Forelimb muscle (tissue), 1 donor: ENCODE measurements around the gene MCIDAS. TPM values are rescaled to one million over a fixed set of nuclear protein-coding genes. Genes with fewer than 3 reads are reported as not detected.

Experiments
- DNase-seq: peaks from one replicate; pipeline ENCODE4 v3.0.0-alpha.2; 2013; ENCODE audit warnings: low read depth
- polyA plus RNA-seq: library from polyadenylated mRNA; unstranded; fragments of 120-200 nt; gene quantifications from one replicate; pipeline ENCODE4 v1.2.1, GENCODE V29; 2013; ENCODE audit not compliant: insufficient read length

Gene MCIDAS
- polyA plus RNA-seq, 1 donor, result not detected

DNA sequence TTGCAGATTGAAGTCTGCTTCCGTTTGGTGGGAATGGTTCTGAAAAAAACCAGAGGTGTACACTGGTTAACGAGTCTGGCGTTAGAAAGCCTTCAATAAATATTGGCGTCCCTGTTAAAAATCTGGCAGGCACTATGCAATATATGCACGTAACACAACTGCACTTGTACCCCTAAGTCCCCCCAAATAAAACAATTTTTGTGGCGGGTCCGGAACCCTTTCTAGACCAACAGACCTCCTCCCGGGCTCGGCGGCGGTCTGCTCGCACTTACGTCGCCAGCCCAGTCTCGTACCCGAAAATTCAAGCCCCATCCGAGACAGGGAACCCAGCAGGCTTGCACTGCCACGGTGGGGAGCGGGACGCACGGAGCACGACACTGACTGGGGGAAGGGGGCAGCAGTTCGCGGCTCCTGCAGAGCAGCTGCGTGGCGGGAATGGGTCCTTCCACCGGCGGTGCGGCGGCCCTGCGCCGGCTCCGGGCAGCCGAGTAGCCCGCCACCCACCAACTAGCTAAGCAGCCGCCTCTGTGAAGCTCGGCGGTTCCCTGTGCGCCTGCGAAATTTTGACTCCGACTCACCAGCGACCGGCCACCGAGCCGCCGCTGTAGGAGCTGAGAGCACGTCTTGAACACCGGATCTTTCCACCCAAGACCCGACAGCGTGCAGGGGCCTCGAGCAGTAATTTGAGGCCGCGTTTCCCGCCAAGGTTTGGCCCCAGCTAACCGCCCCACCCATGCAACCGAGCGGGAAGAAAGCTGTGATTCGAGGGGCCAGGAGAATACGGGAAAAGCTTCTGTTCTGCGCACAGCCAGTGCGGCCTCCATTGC, 3.9 kb downstream of the MCIDAS start:
- DNase-seq, result no peak

DNA sequence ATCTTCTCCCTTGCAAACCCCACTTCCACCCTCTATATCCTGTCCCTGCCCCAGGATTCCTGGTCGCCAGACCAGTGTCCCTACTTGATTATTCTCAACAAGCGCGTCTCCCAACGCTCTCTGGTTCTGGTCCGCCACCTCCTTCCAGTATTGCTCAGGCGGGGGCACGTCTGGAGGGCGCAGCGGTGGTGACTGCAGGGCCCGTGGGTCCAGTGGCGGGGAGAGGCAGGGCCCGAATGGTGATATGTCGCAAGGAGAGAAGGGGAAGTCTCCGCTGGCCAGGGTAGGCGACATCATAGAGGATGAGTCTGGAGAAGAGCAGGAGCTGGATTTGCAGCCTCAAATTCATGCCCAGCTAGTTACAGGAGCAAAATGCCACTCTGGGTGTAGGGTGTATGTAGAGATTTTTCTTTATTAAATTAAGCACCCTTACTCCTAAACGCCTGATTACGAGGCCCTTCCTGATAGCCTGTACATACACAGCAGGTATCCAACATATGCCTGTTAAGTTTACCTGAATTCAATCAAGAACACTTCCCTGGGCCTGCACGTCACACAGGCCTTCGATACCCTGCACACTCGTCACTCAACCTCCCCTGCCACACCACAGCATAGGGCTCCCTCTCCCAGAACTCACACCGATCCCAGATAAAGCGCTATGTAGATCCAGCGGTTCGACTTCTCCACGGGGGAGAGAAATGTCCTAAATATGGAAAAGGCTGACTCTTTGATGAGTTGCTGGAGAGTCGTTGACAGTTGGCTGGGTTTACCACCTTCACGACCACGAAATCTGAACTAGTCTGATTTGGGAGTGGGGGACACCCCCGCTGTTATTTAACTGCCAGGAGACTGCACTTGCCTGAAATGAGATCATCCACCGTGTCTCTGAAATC, 4.8 kb downstream of the MCIDAS start:
- DNase-seq, result no peak

DNA sequence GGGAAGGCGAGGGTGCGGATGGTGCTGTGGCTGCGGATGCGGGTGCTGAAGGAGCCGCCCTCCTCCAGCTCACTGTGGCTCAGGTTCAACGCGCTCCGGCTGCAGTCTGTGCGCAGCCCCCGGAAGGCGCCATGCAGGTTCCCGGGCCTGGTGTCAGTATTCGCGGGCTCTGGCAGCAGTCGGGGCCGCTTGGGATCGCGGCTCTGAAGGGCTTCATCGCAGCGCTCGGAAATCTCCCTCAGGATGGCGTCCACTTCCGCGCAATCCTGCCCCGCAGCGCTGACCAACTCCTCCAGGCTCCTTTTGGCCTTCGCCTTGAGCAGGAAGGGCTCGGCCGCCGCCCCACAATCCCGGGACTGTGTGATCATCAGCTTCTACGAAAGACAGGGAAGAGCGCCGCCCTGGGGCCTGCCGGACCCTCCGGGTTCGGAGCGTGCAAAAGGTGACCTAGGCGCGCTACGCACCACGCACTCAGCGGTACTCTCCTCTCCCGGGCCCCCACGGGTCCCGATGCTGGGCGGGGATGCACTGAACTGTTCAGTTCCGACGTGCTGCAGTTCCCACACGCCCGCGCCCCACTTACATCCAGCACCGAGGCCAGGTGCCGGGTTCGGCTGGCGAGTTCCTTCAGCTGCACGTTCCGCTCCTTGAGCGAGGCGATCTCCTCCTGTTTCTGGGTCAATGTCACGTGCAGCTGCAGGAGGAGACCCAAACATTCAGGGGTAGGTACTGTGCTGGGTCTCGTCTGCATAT, 6.5 kb downstream of the MCIDAS start:
- no peak for DNase-seq

DNA sequence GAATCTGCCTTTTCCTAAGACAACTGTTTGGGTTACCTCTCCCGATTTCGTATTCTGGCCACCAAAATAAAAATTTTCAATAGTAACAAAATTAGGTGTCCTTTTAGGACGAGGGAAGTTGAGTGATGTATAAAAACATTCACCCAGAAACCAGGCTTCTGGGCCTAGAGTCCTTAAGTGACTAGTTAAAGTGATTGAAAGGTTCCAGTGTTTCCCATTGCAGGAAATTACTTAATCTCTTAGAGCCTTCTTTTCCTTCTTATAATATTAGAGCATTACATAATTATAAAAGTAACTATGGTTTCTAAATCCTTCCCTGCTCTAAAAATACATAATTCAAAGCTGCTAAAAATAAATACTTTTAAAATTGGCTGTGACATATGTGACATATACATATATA, 7.3 kb downstream of the MCIDAS start:
- DNase-seq, result no peak

DNA sequence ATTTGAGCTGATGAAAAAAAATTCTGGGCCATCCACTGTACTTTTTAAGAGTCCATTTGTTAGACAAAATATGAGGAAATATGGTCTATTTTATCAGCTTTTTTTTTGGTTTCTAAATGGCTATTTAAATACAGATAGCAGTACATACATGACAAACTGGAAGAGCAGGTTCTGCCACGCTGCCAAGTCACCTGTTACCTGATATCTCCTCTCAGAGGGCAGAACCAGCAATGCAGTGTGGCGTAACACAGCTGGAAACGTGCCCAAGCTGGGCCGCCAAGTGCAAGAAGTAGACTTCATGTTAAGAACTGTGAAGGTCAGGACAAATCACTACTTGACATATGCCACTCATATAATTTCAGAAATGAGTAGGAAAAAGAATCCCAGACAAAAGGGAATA, 8.1 kb downstream of the MCIDAS start:
- no peak for DNase-seq

DNA sequence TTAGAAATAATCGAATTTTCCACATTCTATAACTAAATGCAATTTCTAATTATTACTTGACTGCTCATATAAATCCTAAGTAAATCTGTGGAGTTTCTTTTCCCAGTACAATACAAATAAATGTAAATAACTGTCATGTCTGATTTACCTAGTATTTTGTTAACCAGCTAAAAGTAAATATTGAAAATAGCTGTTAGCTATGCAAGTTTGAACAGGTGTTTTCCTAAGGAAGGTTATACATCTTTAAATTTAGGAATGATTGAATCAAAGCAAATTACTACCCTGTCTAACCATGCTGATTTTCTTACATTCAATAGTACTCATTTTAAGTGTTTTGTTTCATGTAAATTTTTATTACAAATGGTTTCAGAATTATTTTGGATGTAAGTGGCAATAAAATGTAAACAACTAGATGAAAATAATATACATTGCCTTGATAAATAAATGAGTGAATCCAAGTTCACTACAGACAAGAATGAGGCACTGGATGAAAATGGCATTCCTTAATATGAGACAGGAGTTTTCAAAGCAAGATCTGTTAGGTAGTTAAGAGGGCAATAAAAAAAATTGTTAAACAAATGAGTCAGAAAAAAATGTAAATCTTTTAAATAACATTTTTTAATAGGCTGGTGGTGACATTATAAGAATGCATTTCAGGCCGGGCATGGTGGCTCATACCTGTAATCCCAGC, 15.8 kb downstream of the MCIDAS start:
- no peak for DNase-seq

DNA sequence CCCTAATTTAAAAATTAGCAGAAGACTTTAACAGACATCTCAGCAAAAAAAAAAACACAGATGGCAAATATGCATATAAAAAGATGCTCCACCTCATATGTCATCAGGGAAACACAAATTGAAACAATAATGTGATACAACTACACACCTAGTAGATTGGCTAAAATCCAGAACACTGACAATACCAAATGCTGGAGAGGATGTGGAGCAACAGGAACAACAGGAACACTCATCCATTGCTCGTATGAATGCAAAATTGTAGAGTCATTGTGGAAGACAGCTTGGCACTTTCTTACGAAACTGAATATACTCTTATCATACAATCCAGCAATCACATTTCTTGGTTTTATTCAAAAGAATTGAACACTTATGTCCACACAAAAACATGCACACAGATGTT, 22.1 kb downstream of the MCIDAS start:
- DNase-seq, result no peak

DNA sequence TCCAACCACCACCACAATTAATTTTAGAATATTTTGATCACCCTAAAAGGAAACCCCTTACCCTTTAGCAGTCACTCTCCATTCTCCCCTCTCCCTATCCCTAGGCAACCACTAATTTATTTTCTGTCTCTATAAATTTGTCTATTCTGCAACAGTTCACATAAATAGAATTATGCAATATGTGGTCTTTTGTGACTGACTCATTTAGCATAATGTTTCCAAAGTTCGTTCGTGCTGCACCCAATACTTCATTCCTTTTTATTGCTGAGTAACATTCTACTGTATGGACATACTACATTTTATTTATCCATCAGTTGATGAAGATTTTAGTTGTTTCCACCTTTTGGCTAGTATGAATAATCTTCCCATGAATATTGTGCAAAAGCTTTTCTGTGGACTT, 36.0 kb downstream of the MCIDAS start:
- no peak for DNase-seq

DNA sequence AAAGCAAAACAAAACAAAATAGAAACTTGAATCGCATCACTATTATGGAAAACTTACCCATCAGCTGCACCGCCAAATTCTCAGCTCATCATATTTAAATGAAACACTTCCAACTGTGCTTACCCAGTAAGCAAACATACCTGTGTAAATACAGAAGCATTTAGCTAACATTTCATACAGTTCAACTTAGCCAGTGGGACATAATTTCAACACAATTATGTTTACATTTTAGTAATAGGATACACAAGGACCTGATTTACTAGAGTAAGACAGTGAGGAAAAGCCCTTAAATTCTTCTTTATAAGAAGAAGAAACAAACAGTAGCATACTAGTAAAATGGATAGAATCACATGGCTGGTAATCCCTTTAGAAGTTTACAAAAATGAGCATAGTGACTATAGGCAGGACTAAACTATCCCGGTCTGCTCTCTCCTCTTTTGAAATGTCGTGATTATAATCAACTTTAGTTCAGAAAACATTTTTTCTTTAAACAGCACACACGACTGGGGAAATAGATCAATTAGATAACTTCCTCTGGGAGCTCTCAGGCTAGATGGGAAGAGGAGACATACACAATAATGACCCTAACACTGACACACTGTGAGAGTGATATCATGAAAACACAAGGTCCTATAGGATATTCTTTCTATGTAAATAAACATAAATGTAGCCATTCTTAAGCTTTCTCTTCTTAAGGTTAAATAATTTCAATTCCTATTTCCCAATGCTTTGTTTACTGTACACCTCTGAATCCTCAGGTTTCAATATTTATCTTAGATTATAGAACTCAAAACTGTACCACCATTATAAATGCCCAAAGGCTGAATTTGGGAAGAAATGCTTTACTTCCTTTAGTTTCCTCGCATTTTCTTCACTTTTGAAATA, 38.2 kb downstream of the MCIDAS start:
- DNase-seq, result no peak

DNA sequence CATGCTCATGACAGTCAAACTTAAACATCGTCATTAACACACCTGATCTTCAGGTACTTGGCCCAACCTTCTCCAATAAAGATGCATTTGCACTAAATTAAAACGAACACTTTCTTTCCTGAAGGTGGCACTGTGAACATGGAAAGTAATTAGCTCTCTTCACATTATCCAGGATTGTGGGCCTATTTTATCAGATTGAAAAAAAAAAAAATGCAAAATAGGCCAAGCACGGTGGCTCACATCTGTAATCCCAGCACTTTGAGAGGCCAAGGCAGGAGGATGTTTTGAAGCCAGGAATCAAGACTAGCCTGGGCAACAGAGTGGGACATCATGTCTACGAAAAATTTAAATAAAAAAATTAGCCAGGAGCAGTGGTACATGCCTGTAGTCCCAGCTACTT, 39.7 kb downstream of the MCIDAS start:
- no peak for DNase-seq

DNA sequence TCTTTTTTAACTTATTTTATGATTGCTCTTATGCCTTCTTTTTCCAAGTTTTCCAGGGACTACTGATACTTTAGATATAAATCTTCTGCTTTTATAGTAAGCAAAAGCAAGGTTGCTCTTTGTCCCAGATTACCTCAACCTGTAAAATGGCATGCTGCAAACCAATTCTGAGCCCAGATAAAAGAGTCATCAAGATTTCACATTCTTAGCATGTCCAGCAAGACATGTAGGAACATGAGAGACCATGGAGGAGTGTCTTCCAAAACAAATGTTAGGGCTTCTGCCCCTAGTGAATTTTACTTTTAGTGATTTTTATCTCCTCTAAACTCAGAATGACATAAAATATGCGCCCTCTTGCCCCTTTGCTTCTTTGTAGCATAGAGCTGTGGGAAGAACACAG, 47.1 kb downstream of the MCIDAS start:
- no peak for DNase-seq

DNA sequence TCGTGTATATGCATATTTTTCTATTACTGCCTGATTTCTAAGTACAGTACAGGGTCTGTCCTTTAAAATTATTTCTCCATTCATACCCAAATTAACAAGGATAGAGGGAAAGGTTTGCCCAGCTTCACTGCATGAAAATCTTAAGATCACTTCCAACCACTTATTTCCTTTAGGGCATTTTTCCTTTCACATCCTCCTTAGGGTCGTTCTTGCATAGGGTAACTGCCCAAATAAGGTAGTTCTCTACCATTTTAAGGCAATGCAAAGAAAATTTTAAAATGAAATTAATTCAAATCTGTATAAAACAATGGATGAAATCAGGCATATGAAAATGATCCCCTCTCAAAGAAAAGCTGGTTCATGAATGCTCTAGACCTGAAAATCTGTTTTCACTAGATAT, 50.0 kb downstream of the MCIDAS start:
- DNase-seq, result no peak

DNA sequence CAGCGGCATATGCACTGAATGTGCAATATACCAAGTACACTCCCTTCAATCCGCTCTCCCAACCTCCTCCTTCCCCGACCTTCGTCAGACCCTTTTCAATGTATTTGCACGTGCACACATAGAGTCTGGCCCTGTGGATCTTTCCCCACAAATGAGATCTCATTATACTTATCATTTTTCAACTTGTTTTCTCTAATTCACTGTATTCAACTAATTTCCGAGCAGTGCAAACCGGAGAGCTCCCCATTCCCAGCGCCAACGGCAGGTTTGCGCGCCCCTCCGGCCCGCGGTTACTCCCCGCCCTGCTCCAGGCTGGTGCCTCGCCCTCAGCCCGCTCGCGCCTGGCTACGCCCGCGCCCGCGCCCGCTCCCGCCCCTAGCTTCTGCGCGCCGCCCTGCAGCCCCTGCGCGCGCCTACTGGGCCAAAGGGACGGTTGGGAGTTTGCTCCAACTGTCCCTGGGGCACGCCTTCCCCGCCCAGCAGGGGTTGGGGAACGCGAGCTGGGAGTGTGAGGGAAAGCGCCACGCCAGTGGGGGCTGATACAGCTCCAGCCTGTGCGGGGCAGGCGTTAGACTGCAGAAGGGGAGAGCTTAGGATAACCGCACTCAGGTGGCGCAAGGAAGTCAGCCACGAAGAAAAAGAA, 50.8 kb downstream of the MCIDAS start:
- no peak for DNase-seq

DNA sequence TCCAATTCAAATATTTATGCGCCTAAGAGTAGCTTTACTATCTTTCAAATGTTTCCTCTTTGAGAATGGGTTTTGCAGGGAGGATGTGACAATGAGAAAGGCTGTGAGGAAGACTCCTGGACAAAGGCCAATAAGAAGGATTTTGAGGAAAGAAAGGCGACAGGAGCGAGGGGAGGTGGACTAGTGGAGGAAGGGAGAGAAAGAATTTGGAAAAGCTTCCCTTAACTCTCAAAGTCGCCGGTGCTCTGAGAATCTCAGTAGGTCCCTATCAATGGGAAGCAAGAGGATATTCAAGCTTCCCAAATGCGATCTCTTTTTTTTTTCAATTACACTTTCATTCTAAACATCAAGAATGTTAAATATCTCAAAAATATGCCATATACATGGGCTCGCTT, 51.3 kb downstream of the MCIDAS start:
- DNase-seq, result no peak

DNA sequence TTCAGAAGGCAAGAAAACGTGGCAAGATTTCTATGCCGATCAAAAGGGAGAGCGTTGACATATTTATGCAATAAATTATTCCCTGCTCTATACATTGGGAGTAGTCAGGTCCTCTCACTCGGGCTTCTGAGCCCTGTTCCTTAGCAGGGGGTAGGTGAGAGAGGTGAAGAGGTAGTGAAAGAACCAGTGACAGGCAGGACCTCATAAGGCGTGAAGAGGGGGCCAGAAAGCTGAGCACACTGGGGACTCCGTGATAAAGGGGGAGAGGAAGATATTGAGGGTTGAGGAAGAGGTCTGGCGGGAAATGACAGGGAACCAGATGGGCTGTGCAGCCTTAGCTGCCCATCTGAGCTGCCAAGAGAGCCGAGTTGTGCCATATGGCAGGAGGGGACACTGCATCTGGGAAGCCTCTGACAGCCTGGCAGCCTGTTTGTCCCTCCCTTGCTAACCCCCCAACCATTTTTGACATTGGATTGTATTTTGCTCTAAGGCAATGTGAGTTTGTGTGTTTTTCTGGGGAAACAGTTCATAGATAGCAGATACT, 53.4 kb downstream of the MCIDAS start:
- DNase-seq, result no peak

DNA sequence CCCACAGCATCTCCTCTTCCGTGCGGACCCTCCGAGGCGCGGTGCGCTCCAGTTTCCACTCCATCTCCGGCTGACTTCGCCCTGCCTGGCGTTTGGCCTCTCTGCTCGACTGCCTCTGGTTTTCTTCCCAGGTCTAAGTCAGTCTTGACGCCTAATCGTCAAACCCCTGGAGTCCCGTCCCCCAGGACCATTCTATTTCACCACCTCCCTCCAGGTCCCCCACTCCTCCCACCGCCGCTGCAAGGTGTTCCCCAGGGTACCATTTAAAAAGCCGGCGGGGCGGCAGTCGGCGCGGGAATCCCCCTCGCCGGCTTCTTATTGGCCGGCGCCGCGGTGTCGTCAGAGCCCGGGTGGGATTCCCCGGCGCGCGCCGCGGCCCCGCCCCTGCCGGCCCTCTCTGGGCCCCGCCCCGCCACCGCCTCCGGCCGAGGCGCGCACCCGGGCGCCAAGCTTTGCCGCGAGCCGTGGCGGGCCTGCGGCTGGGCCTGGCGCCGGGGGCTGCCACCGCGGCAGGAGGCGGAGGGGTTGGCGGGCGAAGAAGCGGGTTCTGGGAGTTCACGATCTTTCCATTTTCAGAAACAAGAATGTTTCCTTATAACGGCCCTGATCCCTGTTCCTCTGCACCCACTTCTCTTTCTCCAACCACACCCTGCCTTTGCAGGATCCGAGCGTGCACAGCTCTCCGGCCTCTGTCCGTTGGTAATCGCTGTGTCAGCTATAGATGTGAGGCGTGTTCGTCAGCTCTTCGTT, 54.0 kb downstream of the MCIDAS start, which contains the start of gene CDC20B:
TSS of gene CDC20B (minus strand) at position 241 of the 750 bp plus-strand sequence. CDS start at position 64, 177 bp downstream.
- DNase-seq, result no peak

DNA sequence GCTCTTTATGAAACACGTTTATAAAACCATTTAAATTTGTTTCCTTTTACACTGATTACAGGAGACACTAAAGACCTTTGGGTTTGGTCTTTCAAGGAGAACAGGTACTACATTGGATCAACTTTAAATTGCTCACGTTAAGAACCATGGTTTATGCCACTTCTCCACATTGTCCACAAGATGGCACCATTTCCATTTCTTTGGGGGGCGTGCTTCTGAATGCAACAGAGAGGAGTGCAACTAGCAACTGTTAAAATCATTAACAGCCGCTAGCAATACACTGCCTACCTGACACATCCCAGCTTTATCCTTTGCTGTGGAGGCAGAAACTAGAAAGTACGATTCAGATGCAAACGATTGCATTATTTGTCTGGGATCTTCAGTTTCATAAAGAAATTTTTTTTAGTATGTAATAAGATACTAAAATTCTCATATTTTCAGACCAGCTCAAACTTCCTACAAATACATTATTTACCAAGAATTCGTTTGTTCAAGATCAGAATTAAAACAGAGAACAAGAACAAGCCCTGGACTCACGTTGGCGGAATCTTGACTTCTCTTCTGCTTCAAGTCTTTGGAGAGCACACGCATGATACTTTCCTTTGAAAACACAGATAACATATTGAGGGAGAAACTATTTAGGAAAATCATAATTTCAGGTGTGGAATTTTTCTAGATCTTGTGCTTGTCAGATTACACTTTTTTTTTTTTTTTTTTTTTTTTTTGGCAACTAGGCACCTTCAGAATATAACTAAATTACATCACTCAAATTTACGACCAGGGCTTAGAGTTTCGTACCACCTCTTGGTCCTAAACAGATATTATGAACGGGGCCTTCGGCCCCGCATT, 54.8 kb downstream of the MCIDAS start:
- no peak for DNase-seq

DNA sequence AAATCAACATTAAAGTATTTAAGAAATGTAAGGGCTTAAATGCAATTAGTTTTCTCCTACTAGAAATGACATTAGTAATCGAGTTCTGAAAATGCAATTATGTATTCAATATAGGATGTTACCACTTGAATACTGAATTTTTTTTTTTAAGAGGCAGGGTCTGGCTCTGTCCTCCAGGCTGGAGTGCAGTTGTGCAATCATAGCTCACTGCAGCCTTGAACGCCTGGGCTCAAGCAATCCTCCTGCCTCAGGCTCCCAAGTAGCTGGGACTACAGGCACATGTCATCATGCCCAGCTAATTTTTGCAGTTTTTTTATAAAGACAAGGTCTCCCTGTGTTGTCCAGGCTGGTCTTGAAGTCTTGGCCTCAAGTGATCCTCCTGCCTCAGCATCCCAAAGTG, 55.6 kb downstream of the MCIDAS start:
- DNase-seq, result no peak
